M059J (cell line): ENCODE results near the gene UBE2G2. TPM values are rescaled to one million over a fixed set of nuclear protein-coding genes. Genes with fewer than 3 reads are reported as not detected.

Source experiments
- DNase-seq: peaks from one replicate; pipeline ENCODE4 v3.0.0-alpha.2; 2012; ENCODE audit warnings: low read depth
- total RNA-seq: library from RNA; depleted of rRNA; stranded (reverse); fragments of >200 nt; shearing (Covaris generic); gene quantifications from 2 replicates; pipeline ENCODE4 v1.2.3, GENCODE V29; 2014; rRNA removed

UBE2G2 gene
- 74.0 and 90.6 TPM in 2 replicates for total RNA-seq

GRCh38 chr21:44801468-44802395 is at the start of gene UBE2G2:
Gene UBE2G2 (minus strand): TSS chr21:44801820. CDS start chr21:44801748, 72 bp downstream.
- peak; percentile 78 for DNase-seq

- no peak for DNase-seq
These were observed 49.5 kb upstream of the UBE2G2 start for GRCh38 chr21:44850905-44851657.

DNA sequence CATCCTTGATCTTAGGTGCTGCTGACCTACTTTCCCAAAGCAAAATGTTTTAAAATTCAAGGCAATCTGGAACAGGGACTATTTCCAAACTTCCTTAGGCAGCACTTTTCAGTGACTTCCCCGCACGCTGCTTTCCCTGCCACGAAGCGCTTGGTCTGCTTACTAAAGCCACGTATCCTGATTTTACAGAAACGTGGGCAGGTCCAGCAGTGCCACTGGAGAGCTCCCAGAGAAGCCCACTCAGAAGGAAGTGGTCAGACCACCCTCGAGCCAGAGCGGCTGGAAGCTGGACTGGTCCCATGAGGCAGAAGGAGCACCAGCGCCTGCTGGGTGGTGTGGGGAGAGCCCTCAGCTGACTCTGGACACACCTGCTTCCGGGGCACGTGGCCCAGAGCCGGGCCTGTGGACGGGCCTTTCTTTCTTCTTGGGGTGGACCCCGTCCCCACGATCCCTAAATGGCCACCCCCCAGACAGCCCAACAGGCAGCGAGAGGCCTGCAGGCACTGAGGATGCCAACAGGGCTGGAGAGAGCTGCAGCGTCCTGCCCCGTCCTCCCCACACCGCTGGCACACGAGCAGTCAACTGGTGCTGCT is 48.7 kb upstream of the UBE2G2 start:
- DNase-seq, result no peak

GRCh38 chr21:44849616-44850130 is 48.1 kb upstream of the UBE2G2 start:
- no peak for DNase-seq

DNA sequence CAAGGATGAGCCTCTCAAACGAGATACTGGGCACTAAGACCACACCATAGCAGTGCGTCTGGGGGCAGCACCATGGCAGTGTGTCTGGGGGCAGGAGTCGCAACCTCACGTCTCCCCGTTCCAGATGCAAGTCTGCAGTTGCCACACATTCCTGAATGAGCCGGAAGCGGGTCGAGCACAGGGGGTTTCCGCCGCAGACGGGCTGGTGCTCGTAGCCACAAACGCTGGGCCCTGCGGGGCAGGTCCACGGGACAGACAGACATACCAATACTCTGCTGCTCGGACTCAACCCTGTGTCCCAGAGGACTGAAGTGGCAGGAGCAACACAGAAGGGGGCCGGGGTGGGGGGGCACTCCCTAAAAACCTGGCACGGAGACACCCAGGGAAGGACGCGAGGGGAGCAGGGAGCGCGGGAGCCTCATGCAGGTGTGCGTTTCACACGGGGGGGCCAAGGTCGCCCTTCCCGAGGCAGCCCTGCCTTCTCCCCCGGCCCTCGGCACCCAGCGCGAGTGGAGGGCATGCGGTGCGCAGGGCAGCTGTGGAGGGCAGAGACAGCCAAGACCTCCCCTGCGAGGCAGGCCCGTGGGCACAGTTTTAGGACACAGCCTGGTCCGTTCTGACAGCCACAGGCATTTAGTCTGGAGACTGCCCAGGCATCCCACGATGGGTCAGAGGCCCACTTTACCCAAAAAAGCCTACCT is 47.4 kb upstream of the UBE2G2 start:
- DNase-seq, result no peak

GRCh38 chr21:44847261-44848056 is 45.8 kb upstream of the UBE2G2 start:
- DNase-seq, result no peak

DNA sequence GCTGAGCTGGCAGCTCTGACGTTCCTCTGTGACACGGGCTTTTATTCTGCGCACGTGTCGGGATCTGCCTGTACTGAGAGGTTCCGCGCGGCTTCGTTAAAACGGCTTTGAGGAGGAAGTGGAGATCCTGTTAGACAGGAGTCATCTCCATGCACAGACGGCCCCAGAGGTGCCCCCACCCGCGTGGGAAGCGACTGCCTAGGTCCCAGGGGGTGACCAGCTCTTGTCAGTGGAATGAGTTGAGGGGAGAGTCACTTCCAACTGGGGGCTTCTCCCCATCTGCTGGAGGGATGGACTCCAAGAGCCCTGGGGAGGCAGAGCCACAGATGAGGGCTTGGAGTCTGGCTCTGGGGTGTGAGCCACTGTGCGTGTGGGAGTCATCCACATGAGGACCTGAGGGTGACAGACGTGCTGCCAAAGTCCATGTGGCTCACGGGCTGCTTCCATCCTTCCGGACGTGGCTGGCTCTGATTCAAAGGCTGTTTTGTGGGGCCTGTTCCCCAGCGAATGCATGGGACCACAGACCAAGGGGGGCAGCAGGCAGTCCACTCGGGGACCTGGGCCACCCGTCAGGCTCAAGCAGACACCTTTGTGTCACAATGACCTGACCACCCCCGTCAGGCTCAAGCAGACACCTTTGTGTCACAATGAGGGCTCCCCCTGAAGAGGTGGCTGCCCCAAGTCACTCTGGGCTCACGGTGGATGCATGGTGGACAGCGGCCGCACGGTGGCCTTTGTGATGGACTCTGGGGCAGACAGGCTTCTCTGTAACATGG is 45.1 kb upstream of the UBE2G2 start:
- peak; percentile 39 for DNase-seq

- DNase-seq, result no peak
These were observed 44.5 kb upstream of the UBE2G2 start for GRCh38 chr21:44846224-44846484.

DNA sequence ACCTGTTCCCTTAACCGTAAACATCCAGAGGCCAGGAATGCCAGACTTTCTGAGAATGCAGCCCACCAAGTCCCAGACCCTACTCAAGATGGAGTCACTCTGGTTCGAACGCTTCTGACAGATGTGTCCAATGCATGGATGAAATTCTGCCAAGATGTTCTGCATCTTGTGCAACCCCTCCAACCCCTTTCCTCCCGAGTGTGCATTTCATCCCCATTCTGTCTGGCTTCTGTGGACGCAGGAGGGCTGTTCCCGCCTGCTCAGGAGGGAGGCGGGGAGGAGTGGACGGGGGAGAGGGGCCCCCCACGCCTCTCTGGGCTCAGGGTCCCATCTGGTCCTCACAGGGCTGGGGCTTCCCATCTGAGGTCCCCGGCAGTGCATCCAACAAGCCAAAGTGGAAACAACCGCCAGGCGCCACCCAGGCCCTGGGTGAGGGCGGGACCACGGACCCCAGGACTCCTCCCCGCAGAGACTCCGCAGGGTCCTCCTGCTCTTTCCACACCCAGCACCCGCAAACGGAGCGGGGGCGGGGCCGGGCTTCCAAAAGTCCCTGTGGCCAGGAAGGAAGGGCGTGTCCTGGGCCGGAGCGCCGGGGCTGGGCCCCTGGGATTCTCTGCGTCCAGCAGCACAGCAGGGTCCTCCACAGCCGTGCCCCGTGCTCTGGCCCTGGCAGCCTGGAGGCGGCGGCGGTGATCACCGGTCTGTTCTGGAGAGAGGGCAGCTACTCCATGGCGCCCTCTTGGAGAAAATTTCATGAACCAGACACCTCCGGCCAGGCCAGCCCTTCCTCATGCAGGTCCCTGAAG is 44.0 kb upstream of the UBE2G2 start:
- DNase-seq, result peak; percentile 40

DNA sequence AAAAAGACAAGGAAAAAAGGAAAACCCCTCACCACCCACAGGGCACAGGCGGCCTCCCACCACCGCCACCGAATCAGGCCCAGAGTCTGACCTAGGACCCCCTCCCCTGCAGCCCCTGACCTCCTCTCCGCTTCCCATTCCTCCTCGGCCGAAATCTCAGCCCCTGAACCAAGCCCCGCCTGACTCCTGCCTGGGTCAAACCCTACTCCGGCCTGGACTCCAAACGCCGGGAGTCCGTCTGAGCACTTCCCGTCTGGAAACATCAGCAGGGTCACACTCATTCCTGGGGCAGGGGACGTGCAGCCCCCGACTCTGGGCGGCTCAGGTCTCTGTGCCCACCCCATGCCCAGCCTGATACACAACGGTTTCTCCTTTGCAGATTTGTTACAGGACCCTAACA is 42.6 kb upstream of the UBE2G2 start:
- DNase-seq, result no peak

- no peak for DNase-seq
These were observed 41.3 kb upstream of the UBE2G2 start for GRCh38 chr21:44842721-44843445.

DNA sequence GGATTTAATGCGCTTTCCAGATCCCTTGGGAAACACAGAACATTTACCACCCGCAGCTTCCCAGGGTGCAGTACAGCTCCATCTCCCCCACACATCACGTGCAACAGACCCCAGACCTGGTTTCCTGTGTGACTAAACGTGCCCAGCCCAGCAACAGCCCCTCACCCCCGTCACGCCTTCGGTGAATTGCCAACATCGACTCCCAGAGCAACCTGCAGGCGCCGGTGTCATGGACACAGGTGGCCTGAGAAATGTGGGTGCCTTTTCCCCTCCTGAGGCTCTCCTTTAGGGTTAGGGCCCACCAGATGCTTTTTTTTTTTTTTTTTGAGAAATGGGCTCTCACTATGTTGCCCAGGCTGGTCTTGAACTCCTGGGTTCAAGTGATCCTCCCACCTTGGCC is 40.5 kb upstream of the UBE2G2 start:
- no peak for DNase-seq

DNA sequence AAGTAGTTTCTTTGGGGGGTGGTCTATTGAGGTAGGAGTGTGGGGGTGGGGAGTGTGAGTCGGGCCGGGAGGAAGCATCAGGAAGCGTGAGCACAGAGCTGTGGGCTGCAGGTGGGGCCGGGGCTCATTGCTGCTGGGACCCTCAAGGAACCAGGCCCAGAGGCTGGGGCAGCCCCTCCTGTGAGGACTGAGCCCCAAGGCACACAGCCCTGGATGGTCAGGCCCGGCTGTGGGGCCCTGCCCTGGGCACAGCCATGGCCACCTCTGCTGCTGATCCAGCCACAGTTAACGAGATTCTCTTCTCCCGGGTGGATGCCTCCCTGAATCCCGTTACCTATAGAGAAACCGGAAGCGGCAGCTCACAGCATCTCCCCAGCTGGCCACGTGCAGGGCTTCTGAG is 39.2 kb upstream of the UBE2G2 start:
- DNase-seq, result no peak

DNA sequence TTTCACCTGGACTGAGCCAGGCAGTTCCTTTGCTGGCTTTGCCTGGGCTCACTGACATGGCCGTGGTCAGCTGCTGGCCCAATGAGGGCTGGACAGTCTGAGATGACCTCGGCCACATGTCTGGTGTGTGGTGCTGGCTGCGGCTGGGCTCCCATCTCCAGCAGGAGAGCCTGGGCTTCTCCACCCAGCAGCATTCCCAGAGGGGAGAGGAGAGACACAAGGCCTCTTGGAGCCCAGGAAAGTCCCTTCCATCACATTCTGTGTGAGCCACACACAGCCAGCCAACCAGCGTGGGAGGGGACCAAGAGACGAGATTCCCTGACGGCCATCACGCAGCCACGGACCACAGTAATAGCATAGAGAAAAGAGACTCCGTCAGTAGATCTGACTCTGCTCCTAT is 37.3 kb upstream of the UBE2G2 start:
- DNase-seq, result no peak

GRCh38 chr21:44838039-44838895 is 36.6 kb upstream of the UBE2G2 start:
- DNase-seq, result no peak

DNA sequence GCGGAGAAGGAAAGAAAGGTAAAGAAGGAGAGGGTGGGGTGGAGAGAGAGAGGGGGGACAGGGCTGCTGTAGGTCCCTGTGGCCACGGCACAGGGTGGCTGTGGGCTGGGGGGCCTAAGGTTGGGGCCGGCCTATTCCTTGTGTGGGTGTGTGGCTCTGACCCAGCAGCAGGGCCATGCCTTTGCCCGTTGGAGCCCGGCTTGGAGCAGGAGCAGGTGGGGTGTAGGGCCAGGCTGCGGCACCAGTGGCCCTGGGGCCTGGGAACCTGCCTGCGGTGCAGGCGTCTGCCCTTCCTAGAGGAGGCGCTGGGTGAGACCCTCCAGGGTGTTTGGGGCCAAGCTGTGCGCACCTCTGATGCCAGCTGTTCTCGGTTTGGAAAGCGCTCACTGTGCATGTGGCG is 35.9 kb upstream of the UBE2G2 start:
- no peak for DNase-seq

- DNase-seq, result peak; percentile 40
These were observed 35.2 kb upstream of the UBE2G2 start for GRCh38 chr21:44836666-44837471.
